ENCODE measurements around the gene VSIG10.
A peak's percentile ranks its signal among the peaks of the same experiment; 100 is the strongest.

VSIG10 gene, protein sequence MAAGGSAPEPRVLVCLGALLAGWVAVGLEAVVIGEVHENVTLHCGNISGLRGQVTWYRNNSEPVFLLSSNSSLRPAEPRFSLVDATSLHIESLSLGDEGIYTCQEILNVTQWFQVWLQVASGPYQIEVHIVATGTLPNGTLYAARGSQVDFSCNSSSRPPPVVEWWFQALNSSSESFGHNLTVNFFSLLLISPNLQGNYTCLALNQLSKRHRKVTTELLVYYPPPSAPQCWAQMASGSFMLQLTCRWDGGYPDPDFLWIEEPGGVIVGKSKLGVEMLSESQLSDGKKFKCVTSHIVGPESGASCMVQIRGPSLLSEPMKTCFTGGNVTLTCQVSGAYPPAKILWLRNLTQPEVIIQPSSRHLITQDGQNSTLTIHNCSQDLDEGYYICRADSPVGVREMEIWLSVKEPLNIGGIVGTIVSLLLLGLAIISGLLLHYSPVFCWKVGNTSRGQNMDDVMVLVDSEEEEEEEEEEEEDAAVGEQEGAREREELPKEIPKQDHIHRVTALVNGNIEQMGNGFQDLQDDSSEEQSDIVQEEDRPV

DNA sequence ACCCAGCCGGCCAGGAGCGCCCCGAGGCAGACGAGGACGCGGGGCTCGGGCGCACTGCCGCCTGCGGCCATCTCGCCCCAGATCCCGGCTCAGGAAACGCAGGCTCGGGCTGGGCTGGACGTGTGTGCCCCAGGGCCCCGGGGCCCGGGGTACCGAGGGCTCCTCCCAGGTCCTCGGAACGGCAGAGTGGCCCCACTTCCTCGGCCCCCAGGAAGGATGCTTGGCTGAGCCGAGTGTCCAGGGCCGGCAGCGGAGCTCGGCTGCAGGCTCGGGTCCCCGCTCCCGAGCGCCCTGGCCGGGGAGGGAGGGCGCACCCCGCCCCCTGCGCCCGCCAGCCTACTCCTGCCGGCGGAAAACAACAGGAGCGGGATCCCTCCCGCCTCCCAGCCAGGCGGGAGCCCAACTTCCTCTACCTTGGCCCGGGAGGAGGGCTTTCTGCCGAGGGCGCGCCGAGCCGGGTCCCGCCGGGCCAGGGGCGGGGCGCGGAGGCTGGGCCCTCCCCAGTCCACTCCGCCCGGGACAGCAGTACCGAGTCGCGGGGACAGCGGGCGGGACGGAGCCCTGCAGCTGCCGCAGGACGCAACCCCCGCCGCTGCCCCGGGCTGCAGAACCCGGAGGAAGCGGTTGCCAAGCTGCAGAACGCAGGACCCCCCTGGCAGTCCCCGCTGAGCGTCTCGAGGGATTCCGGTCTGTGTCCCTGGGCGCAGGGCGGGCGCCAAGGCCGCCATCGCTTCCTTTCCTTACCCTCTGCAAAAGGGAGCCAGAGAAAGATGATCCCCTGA is at the start of gene VSIG10:
VSIG10 (minus strand) TSS at position 411 of the 782 bp plus-strand sequence; CDS start at position 71, 340 bp downstream.
- TF ChIP-seq POLR2A (IDR thresholded peaks at IDR 0.05; ENCODE audit: extremely low read depth, insufficient read length) = peak; percentile 22
- TF ChIP-seq MYC (IDR thresholded peaks at IDR 0.05; ENCODE audit: low read depth, low read length) = no peak
- TF ChIP-seq, protein P1, sequence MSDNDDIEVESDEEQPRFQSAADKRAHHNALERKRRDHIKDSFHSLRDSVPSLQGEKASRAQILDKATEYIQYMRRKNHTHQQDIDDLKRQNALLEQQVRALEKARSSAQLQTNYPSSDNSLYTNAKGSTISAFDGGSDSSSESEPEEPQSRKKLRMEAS (IDR thresholded peaks at IDR 0.05; ENCODE audit: low read depth, low read length) = 0 out of 2 replicates have a peak, but pooled peaks have one; percentile 3
- TF ChIP-seq, protein P2, sequence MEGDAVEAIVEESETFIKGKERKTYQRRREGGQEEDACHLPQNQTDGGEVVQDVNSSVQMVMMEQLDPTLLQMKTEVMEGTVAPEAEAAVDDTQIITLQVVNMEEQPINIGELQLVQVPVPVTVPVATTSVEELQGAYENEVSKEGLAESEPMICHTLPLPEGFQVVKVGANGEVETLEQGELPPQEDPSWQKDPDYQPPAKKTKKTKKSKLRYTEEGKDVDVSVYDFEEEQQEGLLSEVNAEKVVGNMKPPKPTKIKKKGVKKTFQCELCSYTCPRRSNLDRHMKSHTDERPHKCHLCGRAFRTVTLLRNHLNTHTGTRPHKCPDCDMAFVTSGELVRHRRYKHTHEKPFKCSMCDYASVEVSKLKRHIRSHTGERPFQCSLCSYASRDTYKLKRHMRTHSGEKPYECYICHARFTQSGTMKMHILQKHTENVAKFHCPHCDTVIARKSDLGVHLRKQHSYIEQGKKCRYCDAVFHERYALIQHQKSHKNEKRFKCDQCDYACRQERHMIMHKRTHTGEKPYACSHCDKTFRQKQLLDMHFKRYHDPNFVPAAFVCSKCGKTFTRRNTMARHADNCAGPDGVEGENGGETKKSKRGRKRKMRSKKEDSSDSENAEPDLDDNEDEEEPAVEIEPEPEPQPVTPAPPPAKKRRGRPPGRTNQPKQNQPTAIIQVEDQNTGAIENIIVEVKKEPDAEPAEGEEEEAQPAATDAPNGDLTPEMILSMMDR (IDR thresholded peaks at IDR 0.05; ENCODE audit: low read depth, low read length) = no peak
- DNase-seq (ENCODE audit: low read depth) = peak; percentile 80
- peak within 1 kb of the TSS; percentile 67 for H3K4me3 ChIP-seq (ENCODE audit: low read depth, low read length)

DNA sequence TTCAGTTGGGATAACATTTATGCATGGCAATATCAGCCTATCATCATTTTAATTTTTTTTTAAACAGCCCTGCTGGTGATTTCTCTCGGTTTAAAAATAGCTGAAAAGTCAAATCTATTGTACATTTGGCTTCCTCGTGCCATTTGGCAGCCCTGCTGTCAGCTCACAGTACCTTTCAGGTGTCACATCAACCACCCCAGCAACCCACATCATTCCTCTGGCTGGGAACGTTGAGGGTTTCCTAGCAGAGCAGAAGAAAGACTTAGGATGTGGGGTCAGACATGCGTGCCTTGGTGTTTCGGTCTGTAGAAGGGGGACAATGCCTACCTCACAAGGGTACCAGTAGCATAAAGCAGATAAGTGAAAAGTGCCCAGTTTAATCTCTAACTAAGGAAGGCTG is 47.9 kb upstream of the VSIG10 start:
- TF ChIP-seq, protein P1 (IDR thresholded peaks at IDR 0.05; ENCODE audit: low read depth, low read length) = no peak
- TF ChIP-seq POLR2A (IDR thresholded peaks at IDR 0.05; ENCODE audit: extremely low read depth, insufficient read length) (no peak), MYC (IDR thresholded peaks at IDR 0.05; ENCODE audit: low read depth, low read length) (no peak)
- TF ChIP-seq, protein P2 (IDR thresholded peaks at IDR 0.05; ENCODE audit: low read depth, low read length) = no peak
- DNase-seq (ENCODE audit: low read depth) = no peak
- no peak overlapping the region for H3K4me3 ChIP-seq (ENCODE audit: low read depth, low read length)

DNA sequence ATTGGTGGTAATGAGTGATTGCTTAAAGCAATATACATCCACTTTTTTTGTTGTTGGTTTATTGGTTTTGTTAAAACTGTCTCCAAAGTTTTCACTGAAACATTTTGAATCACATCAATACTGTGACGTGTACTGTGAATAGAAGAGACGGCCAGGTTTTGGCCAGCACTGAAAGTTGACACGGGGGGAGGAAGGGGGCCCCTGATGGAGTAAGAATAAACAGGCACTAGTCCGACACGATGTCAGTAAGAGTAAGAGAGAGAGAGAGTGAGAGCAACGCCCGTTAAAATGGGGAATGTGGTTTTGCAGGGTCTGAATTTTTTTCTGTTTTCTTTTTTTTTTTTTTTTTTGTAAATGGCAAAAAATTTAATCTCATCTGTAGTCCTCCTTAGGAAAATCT is 46.8 kb upstream of the VSIG10 start:
- TF ChIP-seq MYC (IDR thresholded peaks at IDR 0.05; ENCODE audit: low read depth, low read length) (no peak), POLR2A (IDR thresholded peaks at IDR 0.05; ENCODE audit: extremely low read depth, insufficient read length) (no peak)
- TF ChIP-seq, protein P2 (IDR thresholded peaks at IDR 0.05; ENCODE audit: low read depth, low read length) = no peak
- TF ChIP-seq, protein P1 (IDR thresholded peaks at IDR 0.05; ENCODE audit: low read depth, low read length) = no peak
- no peak overlapping the region for H3K4me3 ChIP-seq (ENCODE audit: low read depth, low read length)
- no peak for DNase-seq (ENCODE audit: low read depth)

DNA sequence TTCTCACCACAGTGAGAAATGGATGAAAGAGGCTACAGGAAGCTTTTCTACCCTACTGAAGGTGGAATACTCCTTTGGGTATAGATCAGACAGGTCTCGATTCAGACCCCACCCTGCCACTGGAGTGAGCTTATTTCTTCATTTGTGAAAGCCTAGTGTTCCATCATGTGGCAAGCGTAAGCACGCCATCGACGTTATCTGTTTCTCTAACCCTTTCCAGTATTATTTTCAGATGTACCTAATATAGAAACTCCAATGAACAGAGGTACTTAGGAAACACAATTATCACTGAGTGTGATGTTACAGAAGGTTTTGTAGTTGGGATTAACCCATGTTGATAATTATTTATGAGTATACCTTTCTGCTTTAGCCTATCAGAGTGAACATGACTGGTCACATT is 44.5 kb upstream of the VSIG10 start:
- TF ChIP-seq, protein P1 (IDR thresholded peaks at IDR 0.05; ENCODE audit: low read depth, low read length) = no peak
- TF ChIP-seq, protein P2 (IDR thresholded peaks at IDR 0.05; ENCODE audit: low read depth, low read length) = no peak
- TF ChIP-seq MYC (IDR thresholded peaks at IDR 0.05; ENCODE audit: low read depth, low read length) (no peak), POLR2A (IDR thresholded peaks at IDR 0.05; ENCODE audit: extremely low read depth, insufficient read length) (no peak)
- DNase-seq (ENCODE audit: low read depth) = no peak
- H3K4me3 ChIP-seq (ENCODE audit: low read depth, low read length) = no peak overlapping the region

DNA sequence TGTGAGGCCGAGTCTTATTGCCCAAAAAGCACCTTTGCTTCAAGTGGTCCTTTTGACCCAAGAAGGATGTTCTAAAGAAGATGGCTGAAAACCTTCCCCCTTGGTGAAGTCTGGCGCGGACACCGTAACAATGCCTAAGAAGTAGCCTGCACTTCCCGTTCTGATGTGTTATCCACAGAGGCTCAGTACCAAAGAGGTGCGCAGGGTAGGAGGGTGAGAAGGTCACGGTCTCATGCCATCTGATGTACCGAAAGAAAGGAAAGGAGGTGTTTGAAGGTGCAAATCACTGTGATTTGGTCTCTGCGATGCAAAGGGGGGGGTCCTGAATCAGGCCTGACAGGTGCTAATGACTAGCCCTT is 42.0 kb upstream of the VSIG10 start:
- no peak overlapping the region for H3K4me3 ChIP-seq (ENCODE audit: low read depth, low read length)
- no peak for DNase-seq (ENCODE audit: low read depth)
- TF ChIP-seq MYC (IDR thresholded peaks at IDR 0.05; ENCODE audit: low read depth, low read length) = no peak
- TF ChIP-seq, protein P1 (IDR thresholded peaks at IDR 0.05; ENCODE audit: low read depth, low read length) = no peak
- no peak for TF ChIP-seq POLR2A (IDR thresholded peaks at IDR 0.05; ENCODE audit: extremely low read depth, insufficient read length)
- TF ChIP-seq, protein P2 (IDR thresholded peaks at IDR 0.05; ENCODE audit: low read depth, low read length) = no peak

All from NB4 (cell line).